Fibroblast of skin of left quadriceps (primary cell): ENCODE data around the gene CEP126.

ENCODE experiments used
- DNase-seq, 2 experiments: peaks; one replicate each; pipeline ENCODE4 v3.0.0-alpha.2; 2013; ENCODE audit warnings: low read depth in 2 of 2

CEP126 gene

GRCh38 chr11:102007567-102008437 lies 93.0 kb downstream of the CEP126 start:
- peak; percentile 21 to 29 for DNase-seq

DNA sequence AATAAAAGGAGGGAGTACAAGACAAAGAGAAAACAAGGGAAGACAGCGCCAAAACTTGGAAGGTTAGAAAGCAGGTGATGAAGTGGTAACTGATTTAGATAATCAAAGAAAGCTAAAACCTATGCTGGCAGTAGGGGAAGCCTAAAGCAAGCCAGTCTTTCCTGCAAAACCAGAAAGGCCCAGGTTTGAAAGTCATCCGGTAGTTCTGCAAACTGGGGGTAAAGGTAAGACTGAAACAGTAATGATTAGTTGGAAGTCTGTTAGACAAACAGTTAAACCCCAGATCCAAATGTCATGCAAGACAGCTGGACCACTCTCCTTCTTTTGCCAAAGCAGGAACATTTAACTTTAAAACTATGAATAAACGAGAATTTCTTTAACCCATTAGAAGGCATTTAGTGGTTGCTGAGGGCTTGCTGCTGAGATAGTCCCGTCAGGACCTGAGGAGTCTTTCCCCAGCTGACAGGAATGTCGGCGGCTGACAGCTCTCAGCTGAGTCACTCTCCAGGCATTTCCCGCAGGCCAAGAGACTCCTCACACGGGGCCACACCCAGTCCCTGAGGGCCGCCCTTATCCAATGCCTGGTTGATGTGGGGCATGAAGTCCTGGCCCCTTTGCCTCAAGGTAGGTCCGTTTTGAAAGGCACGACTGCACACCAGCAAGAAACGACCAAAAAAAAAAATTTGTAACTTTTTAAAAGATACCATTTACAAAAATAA lies 96.1 kb downstream of the CEP126 start:
- DNase-seq, result peak; percentile 82 to 86

- DNase-seq, result no peak
Measured at GRCh38 chr11:102012946-102013345, 98.1 kb downstream of the CEP126 start.

- no peak for DNase-seq
Measured at GRCh38 chr11:102014756-102015155, 99.9 kb downstream of the CEP126 start.

GRCh38 chr11:102017026-102017425 lies 102.2 kb downstream of the CEP126 start:
- no peak for DNase-seq

DNA sequence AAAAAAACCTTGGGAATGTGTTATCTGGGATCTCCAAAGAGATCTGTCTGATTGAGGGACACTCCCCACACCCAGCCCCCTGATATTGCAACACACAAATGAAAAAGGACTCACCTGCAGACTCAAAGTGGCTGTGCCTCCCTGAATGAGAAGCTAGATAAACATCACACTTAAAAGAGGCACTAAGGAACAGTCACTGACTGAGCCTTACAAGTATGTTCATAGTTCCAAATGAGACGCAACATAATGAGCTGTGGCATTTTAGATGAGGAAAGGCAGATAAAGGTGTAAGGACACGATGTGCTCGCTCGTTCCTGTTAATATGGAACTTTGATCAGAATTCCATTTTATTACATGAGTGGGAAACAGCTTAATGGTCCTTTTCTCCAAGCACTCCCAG lies 111.4 kb downstream of the CEP126 start:
- no peak for DNase-seq

DNA sequence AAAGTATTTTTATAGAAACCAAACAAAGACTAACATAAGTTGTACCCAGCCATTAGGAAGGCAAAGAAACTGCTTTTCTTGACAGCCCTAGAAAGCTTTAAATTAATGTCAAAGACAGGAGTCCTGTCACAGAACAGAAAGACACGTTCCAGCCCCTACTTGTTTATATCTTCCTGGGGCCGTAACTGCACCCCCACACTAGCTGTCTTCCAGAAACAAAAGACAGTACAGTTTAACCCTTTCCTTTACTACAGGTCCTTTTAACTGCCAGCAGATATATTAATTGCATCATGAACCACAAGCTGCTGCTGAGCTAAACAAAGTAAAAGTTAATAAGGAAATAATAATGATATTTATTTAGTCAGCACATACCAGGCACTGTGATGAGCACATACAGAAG lies 112.1 kb downstream of the CEP126 start:
- DNase-seq, result no peak

- DNase-seq, result no peak
Measured at GRCh38 chr11:102036757-102037156, 121.9 kb downstream of the CEP126 start.

DNA sequence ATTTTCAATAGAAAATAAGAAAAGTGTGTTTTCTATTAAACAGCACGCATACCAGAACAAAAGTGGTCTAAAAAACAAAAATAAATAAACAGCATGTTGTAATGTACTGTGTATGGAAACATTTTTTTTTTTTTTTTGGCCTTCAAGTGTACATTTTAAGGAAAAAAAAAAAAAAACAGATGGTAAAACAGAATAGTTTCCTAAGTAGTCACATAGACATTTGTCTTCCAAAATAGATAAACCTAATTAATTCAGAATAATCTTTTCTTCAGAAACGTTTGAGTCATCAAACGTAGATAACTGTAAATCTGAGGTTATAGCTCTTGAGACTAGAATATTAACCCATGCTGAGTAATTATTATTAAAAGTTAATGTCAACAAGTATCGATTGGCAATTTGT lies 132.0 kb downstream of the CEP126 start:
- peak in 1 of 2 experiments; percentile 16 for DNase-seq

- DNase-seq, result peak; percentile 65
Measured at GRCh38 chr11:102047305-102047924, 132.6 kb downstream of the CEP126 start, which contains the start of gene CFAP300. Gene CFAP300 (plus strand): TSS chr11:102047437. CDS start chr11:102047471, 34 bp downstream.
